Activated B cell treated with CpG ODN at 0.5 μM for 24 hours (primary cell): ENCODE measurements around the gene MACF1. TPM values are rescaled to one million over a fixed set of nuclear protein-coding genes. Genes with fewer than 3 reads are reported as not detected.

Experiments
- ATAC-seq: fragments of 200-7000 bp; cut with Tn5 transposase; one replicate; pipeline ENCODE4 v1.10.0; 2021; ENCODE audit warnings: low read depth, mild to moderate bottlenecking, moderate library complexity
- CTCF ChIA-PET: fragments of 350-600 bp; sonication (Branson Sonifier 250); formaldehyde crosslinking; loops from one replicate; lab custom pipeline; 2021; ENCODE audit warnings: antibody characterized with exemption; lab: Charles Lee
- POLR2A ChIA-PET: fragments of 350-600 bp; sonication (Branson Sonifier 250); formaldehyde crosslinking; loops from one replicate; lab custom pipeline; 2021; ENCODE audit warnings: antibody characterized with exemption; lab: Charles Lee
- DNase-seq: peaks from one replicate; pipeline ENCODE4 v3.0.0; 2022
- H3K27ac Mint-ChIP-seq: one replicate; pipeline ENCODE4 v1.8.0; 2020; ENCODE audit warnings: mixed read lengths
- H3K27me3 Mint-ChIP-seq: one replicate; pipeline ENCODE4 v1.8.0; 2021; ENCODE audit warnings: mixed read lengths
- H3K36me3 Mint-ChIP-seq: one replicate; pipeline ENCODE4 v1.8.0; 2021; ENCODE audit warnings: low read depth, mixed read lengths
- H3K4me1 Mint-ChIP-seq: one replicate; pipeline ENCODE4 v1.8.0; 2021; ENCODE audit warnings: mixed read lengths
- H3K4me3 Mint-ChIP-seq: one replicate; pipeline ENCODE4 v1.8.0; 2020; ENCODE audit warnings: mild to moderate bottlenecking, mixed read lengths
- H3K9me3 Mint-ChIP-seq: one replicate; pipeline ENCODE4 v1.8.0; 2020; ENCODE audit warnings: mixed read lengths
- intact Hi-C: fragments of 100-400 bp; cut with micrococcal nuclease; formaldehyde crosslinking; loops from one replicate; pipeline ENCODE4 v1.15.1; 2024
- total RNA-seq: library from RNA; stranded (reverse); gene quantifications from 2 replicates; pipeline ENCODE4 v1.2.3, GENCODE V29; 2022
- TF ChIP-seq, protein P1 (sequence below): fragments of 200-600 bp; IDR thresholded peaks from one replicate; pipeline ENCODE4 v1.8.0; 2022; ENCODE audit warnings: antibody characterized with exemption, mild to moderate bottlenecking

MACF1 gene
- total RNA-seq, 1 donor from 2014 or later, result 286 TPM

GRCh38 chr1:39238476-39238875 lies 34.0 kb downstream of the MACF1 start:
- TF ChIP-seq, protein P1, sequence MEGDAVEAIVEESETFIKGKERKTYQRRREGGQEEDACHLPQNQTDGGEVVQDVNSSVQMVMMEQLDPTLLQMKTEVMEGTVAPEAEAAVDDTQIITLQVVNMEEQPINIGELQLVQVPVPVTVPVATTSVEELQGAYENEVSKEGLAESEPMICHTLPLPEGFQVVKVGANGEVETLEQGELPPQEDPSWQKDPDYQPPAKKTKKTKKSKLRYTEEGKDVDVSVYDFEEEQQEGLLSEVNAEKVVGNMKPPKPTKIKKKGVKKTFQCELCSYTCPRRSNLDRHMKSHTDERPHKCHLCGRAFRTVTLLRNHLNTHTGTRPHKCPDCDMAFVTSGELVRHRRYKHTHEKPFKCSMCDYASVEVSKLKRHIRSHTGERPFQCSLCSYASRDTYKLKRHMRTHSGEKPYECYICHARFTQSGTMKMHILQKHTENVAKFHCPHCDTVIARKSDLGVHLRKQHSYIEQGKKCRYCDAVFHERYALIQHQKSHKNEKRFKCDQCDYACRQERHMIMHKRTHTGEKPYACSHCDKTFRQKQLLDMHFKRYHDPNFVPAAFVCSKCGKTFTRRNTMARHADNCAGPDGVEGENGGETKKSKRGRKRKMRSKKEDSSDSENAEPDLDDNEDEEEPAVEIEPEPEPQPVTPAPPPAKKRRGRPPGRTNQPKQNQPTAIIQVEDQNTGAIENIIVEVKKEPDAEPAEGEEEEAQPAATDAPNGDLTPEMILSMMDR, result no peak
- peak overlapping the region; percentile 54 for H3K27ac Mint-ChIP-seq
- ChIA-PET POLR2A (no interaction called here), CTCF (interaction anchor here (0.6 to 1.6 kb wide), 4 partner anchors 20 to 140 kb away, joined by 3 to 6 read pairs (median 4); no protein-coding TSS in a partner anchor)
- no peaks in the 10 kb centered on the region for H3K9me3 Mint-ChIP-seq
- no peak overlapping the region for H3K4me3 Mint-ChIP-seq
- peaks cover 19% of the 10 kb centered on the region for H3K4me1 Mint-ChIP-seq
- ATAC-seq (no peak), DNase-seq (no peak)
- H3K36me3 Mint-ChIP-seq, result peaks cover 41% of the 10 kb centered on the region
- H3K27me3 Mint-ChIP-seq, result no peaks in the 10 kb centered on the region
- intact Hi-C loops, result no loop called here

DNA sequence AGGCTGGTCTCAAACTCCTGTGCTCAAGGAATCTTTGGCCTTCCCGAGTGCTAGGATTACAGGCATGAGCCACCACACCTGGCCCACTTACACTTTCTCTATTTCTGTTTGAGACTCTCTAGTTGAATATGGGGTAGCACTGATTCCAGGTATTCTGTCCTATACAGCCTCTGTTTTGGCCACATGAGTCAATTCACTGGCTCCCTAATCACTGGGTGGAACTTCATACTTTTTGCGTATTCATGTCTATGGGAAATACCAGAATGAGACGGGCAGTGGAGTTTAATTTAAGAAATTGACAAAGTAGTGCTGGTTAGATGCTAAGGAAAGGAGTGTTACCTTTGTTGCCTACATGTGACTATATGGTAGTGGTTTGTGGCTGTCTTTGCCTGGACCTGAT lies 35.5 kb downstream of the MACF1 start:
- Mint-ChIP-seq H3K9me3 (no peaks in the 10 kb centered on the region), H3K27me3 (no peaks in the 10 kb centered on the region), H3K27ac (no peak overlapping the region), H3K4me1 (peaks cover 21% of the 10 kb centered on the region), H3K4me3 (no peak overlapping the region), H3K36me3 (peaks cover 45% of the 10 kb centered on the region)
- ChIA-PET POLR2A (no interaction called here), CTCF (interaction anchor here (1.4 kb wide), 1 partner anchor 47 kb away, joined by 6 read pairs; no protein-coding TSS in a partner anchor)
- ATAC-seq, result no peak
- DNase-seq, result no peak
- intact Hi-C loops, result no loop called here
- TF ChIP-seq, protein P1, result no peak

GRCh38 chr1:39243302-39243701 lies 38.8 kb downstream of the MACF1 start:
- Mint-ChIP-seq H3K4me1 (peaks cover 2% of the 10 kb centered on the region), H3K36me3 (peaks cover 32% of the 10 kb centered on the region), H3K9me3 (no peaks in the 10 kb centered on the region), H3K27ac (peak overlapping the region; percentile 56), H3K27me3 (no peaks in the 10 kb centered on the region), H3K4me3 (no peak overlapping the region)
- no peak for ATAC-seq
- POLR2A ChIA-PET, result no interaction called here
- TF ChIP-seq, protein P1, result no peak
- CTCF ChIA-PET, result no interaction called here
- DNase-seq, result no peak
- intact Hi-C loops, result no loop called here

- no peaks in the 10 kb centered on the region for H3K4me1 Mint-ChIP-seq
- H3K36me3 Mint-ChIP-seq, result peaks cover 46% of the 10 kb centered on the region
- ChIA-PET POLR2A (interaction anchor here (0.6 kb wide), 1 partner anchor 24 kb away, joined by 5 read pairs; no protein-coding TSS in a partner anchor), CTCF (interaction anchor here (0.6 to 3.8 kb wide), 5 partner anchors 8 to 152 kb away, joined by 4 to 16 read pairs (median 5); no protein-coding TSS in a partner anchor)
- no peak for DNase-seq
- H3K27ac Mint-ChIP-seq, result no peak overlapping the region
- no peaks in the 10 kb centered on the region for H3K27me3 Mint-ChIP-seq
- H3K9me3 Mint-ChIP-seq, result no peaks in the 10 kb centered on the region
- ATAC-seq, result no peak
- intact Hi-C loops, result no loop called here
- H3K4me3 Mint-ChIP-seq, result no peak overlapping the region
- TF ChIP-seq, protein P1, result no peak
Measured at GRCh38 chr1:39250460-39251240, 46.2 kb downstream of the MACF1 start.

- Mint-ChIP-seq H3K9me3 (no peaks in the 10 kb centered on the region), H3K4me1 (peaks cover 11% of the 10 kb centered on the region), H3K27me3 (no peaks in the 10 kb centered on the region), H3K27ac (no peak overlapping the region), H3K4me3 (no peak overlapping the region), H3K36me3 (peaks cover 52% of the 10 kb centered on the region)
- no peak for DNase-seq
- ChIA-PET POLR2A (no interaction called here), CTCF (interaction anchor here (7.2 to 8.2 kb wide), 2 partner anchors 63 to 157 kb away, joined by 109 to 120 read pairs; no protein-coding TSS in a partner anchor)
- TF ChIP-seq, protein P1, result no peak
- no peak for ATAC-seq
- intact Hi-C loops, result no loop called here
Measured at GRCh38 chr1:39255222-39255621, 50.7 kb downstream of the MACF1 start.
